Measurements from ENCODE around the gene OR6X1.
A peak's percentile ranks its signal among the peaks of the same experiment; 100 is the strongest.
"Not testable (repeated sequence)": the region's sequence is repeated elsewhere in the genome, so short reads cannot be mapped to it uniquely, and the experiment has no call there.

OR6X1 gene

GRCh38 chr11:123753110-123753509 lies 1.2 kb downstream of the OR6X1 start:
- DNase-seq (ENCODE audit: low spot score), result no peak

GRCh38 chr11:123751781-123752180 lies 2.5 kb downstream of the OR6X1 start:
- no peak for DNase-seq (ENCODE audit: low spot score)

GRCh38 chr11:123748349-123748748 lies 6.0 kb downstream of the OR6X1 start:
- DNase-seq (ENCODE audit: low spot score), result not testable (repeated sequence)

- DNase-seq (ENCODE audit: low spot score), result no peak
Observed at GRCh38 chr11:123745764-123746451, 8.4 kb downstream of the OR6X1 start.

- DNase-seq (ENCODE audit: low spot score), result no peak
Observed at GRCh38 chr11:123742724-123743120, 11.6 kb downstream of the OR6X1 start.

GRCh38 chr11:123742031-123742723 lies 12.1 kb downstream of the OR6X1 start:
- peak; percentile 18 for DNase-seq (ENCODE audit: low spot score)

- DNase-seq (ENCODE audit: low spot score), result peak; percentile 96
Observed at GRCh38 chr11:123741159-123742030, 12.9 kb downstream of the OR6X1 start, which contains the start of gene ZNF202. Gene ZNF202, minus strand, starts transcription at chr11:123741660. Its CDS starts 10,772 bp downstream, at chr11:123730888.

- peak; percentile 24 for DNase-seq (ENCODE audit: low spot score)
Observed at GRCh38 chr11:123740787-123741158, 13.5 kb downstream of the OR6X1 start.

GRCh38 chr11:123738374-123738773 lies 15.9 kb downstream of the OR6X1 start:
- DNase-seq (ENCODE audit: low spot score), result no peak

- no peak for DNase-seq (ENCODE audit: low spot score)
Observed at GRCh38 chr11:123736769-123737168, 17.5 kb downstream of the OR6X1 start.

GRCh38 chr11:123729602-123730001 lies 24.7 kb downstream of the OR6X1 start:
- DNase-seq (ENCODE audit: low spot score), result no peak

GRCh38 chr11:123725995-123726655 lies 28.2 kb downstream of the OR6X1 start:
- no peak for DNase-seq (ENCODE audit: low spot score)

- no peak for DNase-seq (ENCODE audit: low spot score)
Observed at GRCh38 chr11:123719452-123719851, 34.9 kb downstream of the OR6X1 start.

GRCh38 chr11:123718469-123718868 lies 35.8 kb downstream of the OR6X1 start:
- DNase-seq (ENCODE audit: low spot score), result no peak

- no peak for DNase-seq (ENCODE audit: low spot score)
Observed at GRCh38 chr11:123718063-123718462, 36.3 kb downstream of the OR6X1 start.

- DNase-seq (ENCODE audit: low spot score), result not testable (repeated sequence)
Observed at GRCh38 chr11:123712627-123713026, 41.7 kb downstream of the OR6X1 start.

- DNase-seq (ENCODE audit: low spot score), result peak; percentile 69
Observed at GRCh38 chr11:123707606-123708205, 46.6 kb downstream of the OR6X1 start.

GRCh38 chr11:123707206-123707605 lies 47.1 kb downstream of the OR6X1 start:
- DNase-seq (ENCODE audit: low spot score), result no peak

GRCh38 chr11:123704341-123704740 lies 50.0 kb downstream of the OR6X1 start:
- no peak for DNase-seq (ENCODE audit: low spot score)

Measured in AG20443 (cell line).